DOHH2 (cell line): Measurements from ENCODE around the gene ASXL1.

Experiments
- H3F3A ChIP-seq: fragments of 200-600 bp; sonication (generic), shearing (Covaris generic); 2 replicates; pipeline ENCODE4 v1.6.0; 2016; ENCODE audit warnings: antibody characterized with exemption, mild to moderate bottlenecking; ENCODE audit not compliant: control insufficient read depth, insufficient read depth
- H3K27ac ChIP-seq: fragments of 200-600 bp; sonication (generic); 2 replicates; pipeline ENCODE4 v1.5.1; 2014; ENCODE audit warnings: low read depth, mild to moderate bottlenecking, low read length, moderate library complexity
- H3K27me3 ChIP-seq: fragments of 200-600 bp; sonication (generic); 2 replicates; pipeline ENCODE4 v1.6.1; 2014; ENCODE audit warnings: mild to moderate bottlenecking, low read length, mixed read lengths; ENCODE audit not compliant: control insufficient read depth
- H3K36me3 ChIP-seq: fragments of 200-600 bp; sonication (generic); 2 replicates; pipeline ENCODE4 v1.6.1; 2014; ENCODE audit warnings: mild to moderate bottlenecking, low read length, moderate library complexity, mixed read lengths; ENCODE audit not compliant: control insufficient read depth
- H3K4me1 ChIP-seq: fragments of 200-600 bp; sonication (generic); 2 replicates; pipeline ENCODE4 v1.6.1; 2014; ENCODE audit warnings: mild to moderate bottlenecking, low read length, mixed read lengths; ENCODE audit not compliant: control insufficient read depth
- H3K4me2 ChIP-seq: fragments of 200-600 bp; sonication (generic); 2 replicates; pipeline ENCODE4 v1.6.0; 2014; ENCODE audit warnings: mild to moderate bottlenecking, low read length, moderate library complexity
- H3K4me3 ChIP-seq: fragments of 200-600 bp; sonication (generic); 2 replicates; pipeline ENCODE4 v1.5.1; 2014; ENCODE audit warnings: mild to moderate bottlenecking, low read length, mixed read lengths
- H3K79me2 ChIP-seq: fragments of 200-600 bp; sonication (generic); 2 replicates; pipeline ENCODE4 v1.6.1; 2014; ENCODE audit warnings: mild to moderate bottlenecking, low read length, mixed read lengths; ENCODE audit not compliant: control insufficient read depth
- H3K9me2 ChIP-seq: fragments of 200-600 bp; sonication (generic); replicated peaks from 2 replicates; pipeline ENCODE4 v1.6.1; 2014; ENCODE audit warnings: mild to moderate bottlenecking, low read length, mixed read lengths; ENCODE audit not compliant: control insufficient read depth
- H3K9me3 ChIP-seq: fragments of 200-600 bp; sonication (generic); 2 replicates; pipeline ENCODE4 v1.6.1; 2014; ENCODE audit warnings: antibody characterized with exemption, low read length, mixed read lengths; ENCODE audit not compliant: control insufficient read depth, insufficient read depth
- H4K20me1 ChIP-seq: fragments of 200-600 bp; sonication (generic); 2 replicates; pipeline ENCODE4 v1.6.0; 2014; ENCODE audit warnings: low read depth, mild to moderate bottlenecking, antibody characterized with exemption, low read length, moderate library complexity; ENCODE audit not compliant: control insufficient read depth, insufficient read depth
- EZH2phosphoT487 ChIP-seq: fragments of 200-600 bp; sonication (generic); IDR thresholded peaks from 2 replicates; pipeline ENCODE4 v1.6.1; 2017; ENCODE audit warnings: borderline replicate concordance, mild to moderate bottlenecking, antibody characterized with exemption, low read length, moderate library complexity, mixed read lengths
- TF ChIP-seq, protein P1 (sequence below): fragments of 200-600 bp; sonication (generic); IDR thresholded peaks from one replicate; pipeline ENCODE4 v1.5.1; 2014; ENCODE audit warnings: antibody characterized with exemption, mild to moderate bottlenecking, low read depth, low read length; ENCODE audit not compliant: poor library complexity, severe bottlenecking

ASXL1 gene

DNA sequence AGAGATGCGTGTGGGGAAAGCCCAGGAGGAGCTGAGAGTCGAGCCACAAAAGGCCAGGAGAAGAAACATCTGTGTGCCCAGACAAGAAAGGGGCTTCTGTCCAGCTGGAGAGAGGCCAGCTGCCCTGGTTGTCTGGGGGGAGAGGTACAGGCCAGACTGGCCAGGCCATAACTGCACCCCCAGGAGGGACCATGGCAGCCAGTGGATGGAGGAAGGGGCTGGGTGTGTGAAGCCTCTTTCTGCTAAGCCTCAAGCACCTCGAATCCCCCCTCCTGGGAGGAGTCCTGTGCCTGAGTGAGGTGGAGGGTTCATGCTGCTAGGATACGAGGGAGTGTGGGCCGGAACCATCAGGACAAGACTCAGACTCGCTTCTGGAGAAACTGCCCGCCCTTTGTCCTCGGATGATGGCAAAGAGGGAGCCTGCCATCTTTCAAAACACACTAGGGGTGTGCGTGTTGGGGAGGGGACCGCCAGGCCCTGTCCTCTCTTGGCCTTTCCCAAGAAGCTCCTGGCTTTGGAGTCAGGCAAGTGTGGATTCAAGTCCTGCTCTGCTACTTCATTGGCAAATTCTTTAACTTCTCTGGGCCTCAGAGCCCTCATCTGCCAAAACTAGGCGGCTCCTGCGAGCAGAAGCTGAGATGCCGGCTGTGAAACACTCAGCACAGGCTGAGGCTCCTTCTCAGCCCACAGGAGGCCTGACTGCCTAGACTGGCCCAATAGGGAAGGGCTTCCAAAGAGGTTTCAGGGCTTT is 90.3 kb downstream of the ASXL1 start:
- Histone ChIP-seq H3K27ac (no peak overlapping the region), H3K4me1 (peaks cover 15% of the 10 kb centered on the region), H3K36me3 (no peaks in the 10 kb centered on the region), H3K4me3 (no peak overlapping the region), H3K9me2 (no peaks in the 10 kb centered on the region), H3K9me3 (no peaks in the 10 kb centered on the region), H3K4me2 (no peak overlapping the region), H3K27me3 (no peaks in the 10 kb centered on the region), H4K20me1 (no peaks in the 10 kb centered on the region), H3K79me2 (no peaks in the 10 kb centered on the region), H3F3A (no peaks in the 10 kb centered on the region; the same call in 1 of the 2 replicates)
- TF ChIP-seq EZH2phosphoT487: no peak
- TF ChIP-seq, protein P1, sequence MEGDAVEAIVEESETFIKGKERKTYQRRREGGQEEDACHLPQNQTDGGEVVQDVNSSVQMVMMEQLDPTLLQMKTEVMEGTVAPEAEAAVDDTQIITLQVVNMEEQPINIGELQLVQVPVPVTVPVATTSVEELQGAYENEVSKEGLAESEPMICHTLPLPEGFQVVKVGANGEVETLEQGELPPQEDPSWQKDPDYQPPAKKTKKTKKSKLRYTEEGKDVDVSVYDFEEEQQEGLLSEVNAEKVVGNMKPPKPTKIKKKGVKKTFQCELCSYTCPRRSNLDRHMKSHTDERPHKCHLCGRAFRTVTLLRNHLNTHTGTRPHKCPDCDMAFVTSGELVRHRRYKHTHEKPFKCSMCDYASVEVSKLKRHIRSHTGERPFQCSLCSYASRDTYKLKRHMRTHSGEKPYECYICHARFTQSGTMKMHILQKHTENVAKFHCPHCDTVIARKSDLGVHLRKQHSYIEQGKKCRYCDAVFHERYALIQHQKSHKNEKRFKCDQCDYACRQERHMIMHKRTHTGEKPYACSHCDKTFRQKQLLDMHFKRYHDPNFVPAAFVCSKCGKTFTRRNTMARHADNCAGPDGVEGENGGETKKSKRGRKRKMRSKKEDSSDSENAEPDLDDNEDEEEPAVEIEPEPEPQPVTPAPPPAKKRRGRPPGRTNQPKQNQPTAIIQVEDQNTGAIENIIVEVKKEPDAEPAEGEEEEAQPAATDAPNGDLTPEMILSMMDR: no peak

GRCh38 chr20:32449057-32449889 is 91.1 kb downstream of the ASXL1 start:
- H3K27ac ChIP-seq: no peak overlapping the region
- no peaks in the 10 kb centered on the region for H3K79me2 ChIP-seq
- no peaks in the 10 kb centered on the region for H3K27me3 ChIP-seq
- H4K20me1 ChIP-seq: no peaks in the 10 kb centered on the region
- H3K9me2 ChIP-seq: no peaks in the 10 kb centered on the region
- TF ChIP-seq, protein P1: no peak
- TF ChIP-seq EZH2phosphoT487: no peak
- no peaks in the 10 kb centered on the region for H3K9me3 ChIP-seq
- H3K4me2 ChIP-seq: no peak overlapping the region
- H3K36me3 ChIP-seq: no peaks in the 10 kb centered on the region
- H3F3A ChIP-seq: no peaks in the 10 kb centered on the region; the same call in 1 of the 2 replicates
- H3K4me1 ChIP-seq: peaks cover 10% of the 10 kb centered on the region
- H3K4me3 ChIP-seq: no peak overlapping the region

- TF ChIP-seq EZH2phosphoT487: no peak
- TF ChIP-seq, protein P1: no peak
- Histone ChIP-seq H3K9me2 (no peaks in the 10 kb centered on the region), H4K20me1 (no peaks in the 10 kb centered on the region), H3F3A (no peaks in the 10 kb centered on the region; the same call in 1 of the 2 replicates), H3K27me3 (no peaks in the 10 kb centered on the region), H3K4me1 (peaks cover 10% of the 10 kb centered on the region), H3K4me3 (no peak overlapping the region), H3K79me2 (no peaks in the 10 kb centered on the region), H3K36me3 (no peaks in the 10 kb centered on the region), H3K9me3 (no peaks in the 10 kb centered on the region), H3K4me2 (no peak overlapping the region), H3K27ac (no peak overlapping the region)
Measured at GRCh38 chr20:32449890-32450401, 91.8 kb downstream of the ASXL1 start.
